Mesodermal cell (in vitro differentiated cells): ENCODE results near the gene COL27A1.

Source experiments
- H3K27ac ChIP-seq: 2 replicates; pipeline ENCODE4 v1.7.0; 2013; ENCODE audit warnings: mild to moderate bottlenecking, low read depth, low read length, moderate library complexity; ENCODE audit not compliant: severe bottlenecking
- H3K36me3 ChIP-seq: 2 replicates; pipeline ENCODE4 v1.7.1; 2013; ENCODE audit warnings: mild to moderate bottlenecking, low read length, moderate library complexity; ENCODE audit not compliant: control insufficient read depth, insufficient read depth
- H3K4me1 ChIP-seq: one replicate; pipeline ENCODE4 v1.7.1; 2013; ENCODE audit warnings: mild to moderate bottlenecking, low read length; ENCODE audit not compliant: insufficient read depth, control insufficient read depth, poor library complexity, severe bottlenecking
- H3K4me3 ChIP-seq: 2 replicates; pipeline ENCODE4 v1.7.0; 2013; ENCODE audit warnings: low read length, control low read depth, mild to moderate bottlenecking; ENCODE audit not compliant: insufficient read depth, poor library complexity, severe bottlenecking; ENCODE audit errors: extremely low read depth
- H3K9me3 ChIP-seq: 2 replicates; pipeline ENCODE4 v1.7.1; 2013; ENCODE audit warnings: mild to moderate bottlenecking, low read length, moderate library complexity; ENCODE audit not compliant: control insufficient read depth
- WGBS, 2 experiments: methylation state at CpG; one replicate each; pipeline ENCODE4 v1.1.5; 2013; ENCODE audit warnings: missing lambda C conversion rate in 2 of 2; ENCODE audit not compliant: insufficient coverage in 2 of 2; 5-methylcytosine and 5-hydroxymethylcytosine counted together

The COL27A1 gene

GRCh38 chr9:114242837-114243236, 87.5 kb downstream of the COL27A1 start:
- WGBS, 2 experiments: 92% methylated on average over 6 to 7 of the region's 8 CpGs
- H3K4me3 ChIP-seq: no peak overlapping the region

DNA sequence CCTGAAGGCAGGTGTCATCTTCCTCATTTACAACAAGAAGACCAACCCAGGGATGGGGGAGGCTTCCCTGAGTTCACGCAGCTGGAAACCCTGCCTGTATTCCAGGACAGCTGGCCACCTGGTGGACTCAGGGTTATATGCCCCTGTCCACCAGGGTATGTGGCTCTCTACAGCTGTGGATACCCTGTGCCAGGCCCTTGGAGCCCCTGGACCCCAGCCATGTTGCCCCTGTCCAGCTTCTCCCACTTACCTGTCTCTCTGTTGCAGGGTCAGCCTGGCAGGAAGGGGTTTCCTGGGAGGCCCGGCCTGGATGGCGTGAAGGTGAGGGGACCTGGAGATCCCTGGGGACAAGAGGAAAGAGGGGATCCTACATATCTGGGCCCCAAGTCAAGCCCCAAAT, 87.9 kb downstream of the COL27A1 start:
- H3K27ac ChIP-seq: no peak overlapping the region
- no peak overlapping the region for H3K4me3 ChIP-seq
- H3K9me3 ChIP-seq: no peaks in the 10 kb centered on the region
- WGBS, 2 experiments: 89 to 90% methylated on average over 1 to 2 of the region's 3 CpGs
- peaks cover 57% of the 10 kb centered on the region for H3K36me3 ChIP-seq
- peaks cover 4% of the 10 kb centered on the region for H3K4me1 ChIP-seq

More at GRCh38 chr9:114242837-114243236, 87.5 kb downstream of the COL27A1 start:
- Histone ChIP-seq H3K36me3 (peaks cover 56% of the 10 kb centered on the region), H3K9me3 (no peaks in the 10 kb centered on the region), H3K4me1 (peaks cover 4% of the 10 kb centered on the region), H3K27ac (no peak overlapping the region)

GRCh38 chr9:114244570-114244969, 89.2 kb downstream of the COL27A1 start:
- 97 to 100% methylated on average over 3 to 6 of the region's 8 CpGs for WGBS, 2 experiments
- Histone ChIP-seq H3K4me1 (no peaks in the 10 kb centered on the region), H3K27ac (no peak overlapping the region), H3K4me3 (no peak overlapping the region), H3K9me3 (no peaks in the 10 kb centered on the region), H3K36me3 (peaks cover 69% of the 10 kb centered on the region)

GRCh38 chr9:114246558-114246957, 91.2 kb downstream of the COL27A1 start:
- no peak overlapping the region for H3K27ac ChIP-seq
- H3K4me3 ChIP-seq: no peak overlapping the region
- H3K36me3 ChIP-seq: peaks cover 60% of the 10 kb centered on the region
- H3K4me1 ChIP-seq: no peaks in the 10 kb centered on the region
- H3K9me3 ChIP-seq: no peaks in the 10 kb centered on the region
- WGBS, 2 experiments: 90% methylated on average over 12 of the region's 12 CpGs

DNA sequence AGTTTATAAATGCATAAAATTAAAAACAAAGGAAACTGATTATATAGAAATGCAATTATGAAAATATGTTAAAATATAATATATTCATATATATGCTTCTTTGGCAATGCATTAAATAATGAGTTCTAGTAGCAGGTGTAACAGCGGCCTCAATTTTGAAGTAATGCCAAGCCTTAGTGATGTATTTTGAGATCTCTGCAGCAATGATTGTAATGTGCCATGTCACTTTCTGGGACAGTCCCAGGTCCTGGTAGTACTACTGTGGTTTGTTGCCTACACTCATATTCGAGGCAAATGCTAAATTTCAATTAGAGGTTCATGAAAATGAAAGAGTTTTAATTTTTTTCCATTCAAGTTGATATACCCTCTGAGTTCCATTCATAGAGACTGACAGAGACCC, 91.7 kb downstream of the COL27A1 start:
- no peaks in the 10 kb centered on the region for H3K9me3 ChIP-seq
- no peak overlapping the region for H3K4me3 ChIP-seq
- WGBS, 2 experiments: 89 to 93% methylated on average over 1 to 2 of the region's 2 CpGs
- peaks cover 59% of the 10 kb centered on the region for H3K36me3 ChIP-seq
- no peak overlapping the region for H3K27ac ChIP-seq
- H3K4me1 ChIP-seq: no peaks in the 10 kb centered on the region

GRCh38 chr9:114247491-114247890, 92.2 kb downstream of the COL27A1 start:
- WGBS, 2 experiments: 70 to 94% methylated on average over 2 to 5 of the region's 5 CpGs
- no peak overlapping the region for H3K4me3 ChIP-seq
- H3K27ac ChIP-seq: no peak overlapping the region
- no peaks in the 10 kb centered on the region for H3K4me1 ChIP-seq
- peaks cover 61% of the 10 kb centered on the region for H3K36me3 ChIP-seq
- no peaks in the 10 kb centered on the region for H3K9me3 ChIP-seq

- H3K4me3 ChIP-seq: no peak overlapping the region
- no peaks in the 10 kb centered on the region for H3K9me3 ChIP-seq
- H3K36me3 ChIP-seq: peaks cover 57% of the 10 kb centered on the region
- no peak overlapping the region for H3K27ac ChIP-seq
- WGBS, 2 experiments: 96 to 99% methylated on average over 7 to 8 of the region's 11 CpGs
- no peaks in the 10 kb centered on the region for H3K4me1 ChIP-seq
Measured at GRCh38 chr9:114248299-114248707, 93.0 kb downstream of the COL27A1 start.

GRCh38 chr9:114249424-114250234, 94.3 kb downstream of the COL27A1 start:
- no peak overlapping the region for H3K4me3 ChIP-seq
- no peak overlapping the region for H3K27ac ChIP-seq
- 96 to 98% methylated on average over 19 to 20 of the region's 21 CpGs for WGBS, 2 experiments
- H3K36me3 ChIP-seq: peaks cover 57% of the 10 kb centered on the region
- H3K4me1 ChIP-seq: no peaks in the 10 kb centered on the region
- no peaks in the 10 kb centered on the region for H3K9me3 ChIP-seq

DNA sequence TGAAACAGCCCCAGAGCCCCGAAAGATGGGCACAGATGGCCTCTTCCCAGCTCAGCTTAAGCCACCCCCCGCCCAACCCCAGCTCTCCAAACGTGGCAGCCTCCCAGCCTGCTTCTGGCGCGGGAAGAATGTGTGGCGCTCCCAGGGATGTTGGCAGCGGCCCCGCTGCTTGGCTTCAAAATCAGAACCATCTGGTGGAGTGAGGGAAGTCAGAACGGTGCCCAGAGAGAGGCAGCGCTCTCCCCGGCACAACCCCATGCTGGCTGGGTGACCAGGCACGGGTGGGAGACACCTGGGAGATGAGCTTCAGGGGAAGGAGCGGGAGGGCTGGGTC, 94.9 kb downstream of the COL27A1 start:
- H3K4me1 ChIP-seq: no peaks in the 10 kb centered on the region
- peaks cover 56% of the 10 kb centered on the region for H3K36me3 ChIP-seq
- H3K4me3 ChIP-seq: no peak overlapping the region
- H3K27ac ChIP-seq: no peak overlapping the region
- 94 to 98% methylated on average over 8 to 9 of the region's 13 CpGs for WGBS, 2 experiments
- no peaks in the 10 kb centered on the region for H3K9me3 ChIP-seq

DNA sequence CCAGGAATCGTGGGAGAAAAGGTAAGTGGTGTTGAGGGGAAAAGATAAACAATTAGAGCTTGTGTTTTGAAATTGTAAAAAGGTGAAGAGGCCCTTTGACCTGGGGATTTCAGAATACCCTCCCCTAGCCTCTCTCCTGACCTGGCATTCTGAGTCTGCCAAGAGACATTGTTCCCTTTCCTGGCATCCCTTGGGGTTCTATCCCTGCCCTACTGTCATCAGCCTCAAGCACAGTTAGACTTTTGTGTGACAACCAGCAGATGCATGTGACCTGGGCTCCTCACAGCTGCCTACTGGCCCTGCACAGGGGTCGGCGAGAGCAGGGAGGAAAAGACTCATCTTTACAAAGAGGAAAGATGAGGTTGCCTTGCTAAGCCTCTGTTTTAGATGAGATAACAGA, 95.3 kb downstream of the COL27A1 start:
- Histone ChIP-seq H3K36me3 (peaks cover 51% of the 10 kb centered on the region), H3K4me1 (no peaks in the 10 kb centered on the region), H3K4me3 (no peak overlapping the region), H3K27ac (no peak overlapping the region), H3K9me3 (no peaks in the 10 kb centered on the region)
- 84 to 96% methylated on average over 3 of the region's 3 CpGs for WGBS, 2 experiments

- Histone ChIP-seq H3K36me3 (peaks cover 49% of the 10 kb centered on the region), H3K4me1 (no peaks in the 10 kb centered on the region), H3K9me3 (no peaks in the 10 kb centered on the region), H3K4me3 (no peak overlapping the region), H3K27ac (no peak overlapping the region)
- WGBS, 2 experiments: 95 to 98% methylated on average over 6 of the region's 6 CpGs
Measured at GRCh38 chr9:114252394-114252793, 97.1 kb downstream of the COL27A1 start.
